HUES48 (cell line): ENCODE data around the gene NMNAT3.

Source experiments
- H3K27ac ChIP-seq: one replicate; pipeline ENCODE4 v1.7.0; 2013; ENCODE audit warnings: low read depth, low read length, inconsistent platforms
- H3K27me3 ChIP-seq: 2 replicates; pipeline ENCODE4 v1.6.1; 2013; ENCODE audit warnings: mild to moderate bottlenecking, low read length; ENCODE audit not compliant: control insufficient read depth, insufficient read depth
- H3K36me3 ChIP-seq: 2 replicates; pipeline ENCODE4 v1.6.1; 2013; ENCODE audit warnings: low read length; ENCODE audit not compliant: control insufficient read depth, insufficient read depth
- H3K4me1 ChIP-seq: 2 replicates; pipeline ENCODE4 v1.6.1; 2013; ENCODE audit warnings: mild to moderate bottlenecking, low read length; ENCODE audit not compliant: control insufficient read depth, insufficient read depth
- H3K4me3 ChIP-seq: 2 replicates; pipeline ENCODE4 v1.5.1; 2013; ENCODE audit warnings: mild to moderate bottlenecking, low read depth, low read length
- H3K9ac ChIP-seq: 2 replicates; pipeline ENCODE4 v1.6.1; 2013; ENCODE audit warnings: mild to moderate bottlenecking, low read depth, low read length, moderate library complexity
- H3K9me3 ChIP-seq: 2 replicates; pipeline ENCODE4 v1.6.1; 2013; ENCODE audit warnings: low read length; ENCODE audit not compliant: control insufficient read depth, insufficient read depth

NMNAT3 gene

DNA sequence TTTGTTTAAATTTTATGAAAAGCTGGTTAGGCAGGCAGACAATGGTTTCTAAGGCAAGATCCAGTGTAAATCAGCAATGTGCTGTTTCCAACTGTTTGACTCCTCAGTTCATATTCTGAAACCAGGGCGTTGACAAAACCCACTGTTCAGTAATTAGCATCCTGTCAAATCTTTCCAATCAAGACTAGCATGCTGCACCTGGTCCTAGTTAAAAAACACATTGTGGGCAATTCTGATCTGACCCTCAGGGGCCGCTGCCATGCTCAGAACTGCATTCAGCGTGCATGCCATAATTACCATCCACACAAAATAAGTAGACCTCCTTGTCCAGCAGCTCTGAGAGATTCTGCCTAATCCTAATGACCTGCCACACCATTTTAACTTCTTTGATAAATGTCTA is 117.4 kb downstream of the NMNAT3 start:
- no peak overlapping the region for H3K4me3 ChIP-seq
- H3K4me1 ChIP-seq = peaks cover 7% of the 10 kb centered on the region; the same call in 1 of the 2 replicates
- H3K27ac ChIP-seq = no peak overlapping the region
- H3K9me3 ChIP-seq = no peaks in the 10 kb centered on the region
- no peaks in the 10 kb centered on the region for H3K36me3 ChIP-seq
- no peaks in the 10 kb centered on the region for H3K27me3 ChIP-seq
- no peak overlapping the region for H3K9ac ChIP-seq

DNA sequence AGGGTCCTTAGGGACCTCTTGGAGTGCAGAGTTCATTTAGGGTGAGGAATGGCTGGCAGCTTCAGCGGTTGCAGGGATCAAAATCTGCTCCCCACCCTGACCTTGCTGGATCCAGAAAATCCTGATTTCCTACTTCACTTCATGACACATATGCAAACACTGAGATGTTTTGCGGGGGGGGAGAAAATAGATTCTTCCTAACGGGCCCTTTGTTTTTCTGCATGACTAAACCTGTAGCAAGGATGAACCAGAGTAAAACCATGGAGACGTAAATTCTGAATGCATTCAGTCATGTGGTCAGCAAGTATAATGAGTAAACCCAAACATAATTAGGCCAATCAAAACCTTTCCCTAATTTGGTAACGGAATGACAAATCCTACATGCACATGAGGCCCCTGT is 118.2 kb downstream of the NMNAT3 start:
- no peaks in the 10 kb centered on the region for H3K27me3 ChIP-seq
- H3K4me1 ChIP-seq = peaks cover 7% of the 10 kb centered on the region; the same call in 1 of the 2 replicates
- H3K9me3 ChIP-seq = no peaks in the 10 kb centered on the region
- H3K36me3 ChIP-seq = no peaks in the 10 kb centered on the region
- no peak overlapping the region for H3K9ac ChIP-seq
- no peak overlapping the region for H3K27ac ChIP-seq
- H3K4me3 ChIP-seq = no peak overlapping the region

DNA sequence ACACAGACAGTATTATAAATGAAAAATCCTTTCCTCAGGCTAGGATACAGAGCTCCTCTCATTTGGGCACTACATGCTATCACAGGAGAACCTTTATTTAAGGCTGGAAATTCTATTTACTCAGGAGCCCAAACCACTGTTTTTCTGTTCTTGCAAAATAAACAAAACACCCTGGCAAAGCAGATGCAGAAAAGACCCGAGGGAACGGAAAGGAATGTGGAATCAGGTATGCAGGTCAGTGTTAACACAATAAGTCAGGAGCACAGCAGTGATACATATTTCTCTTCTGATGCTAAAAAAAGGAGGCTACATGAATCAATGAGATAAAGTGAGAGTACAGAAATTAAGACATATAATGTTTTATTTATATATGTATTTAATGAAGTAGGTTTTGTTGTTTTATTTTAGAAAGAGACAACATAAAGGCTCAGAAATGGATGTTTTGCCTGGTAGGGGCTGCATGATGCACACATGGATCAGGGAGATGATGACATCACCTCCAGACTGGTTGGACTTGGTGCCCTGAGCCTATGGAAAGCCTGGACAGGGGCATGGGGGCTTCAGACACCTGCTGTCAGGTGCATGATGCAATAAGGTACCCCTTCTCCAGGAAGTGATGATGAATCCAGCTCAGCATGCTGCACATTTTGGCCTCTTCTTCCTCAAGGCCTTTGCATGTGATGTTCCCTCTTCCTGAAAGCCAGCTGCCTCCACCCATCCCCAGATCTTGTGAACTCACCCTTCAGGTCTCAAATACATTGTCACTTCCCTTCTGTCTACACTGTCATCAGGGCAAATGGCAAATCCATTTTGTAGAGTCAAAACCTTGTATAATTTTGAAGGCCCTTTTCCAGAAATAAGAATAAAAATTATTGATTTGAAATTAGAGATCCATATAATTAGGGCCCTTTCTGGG is 119.2 kb downstream of the NMNAT3 start:
- no peak overlapping the region for H3K27ac ChIP-seq
- peaks cover 7% of the 10 kb centered on the region; the same call in 1 of the 2 replicates for H3K4me1 ChIP-seq
- H3K36me3 ChIP-seq = no peaks in the 10 kb centered on the region
- no peak overlapping the region for H3K9ac ChIP-seq
- H3K27me3 ChIP-seq = no peaks in the 10 kb centered on the region
- no peak overlapping the region for H3K4me3 ChIP-seq
- no peaks in the 10 kb centered on the region for H3K9me3 ChIP-seq

DNA sequence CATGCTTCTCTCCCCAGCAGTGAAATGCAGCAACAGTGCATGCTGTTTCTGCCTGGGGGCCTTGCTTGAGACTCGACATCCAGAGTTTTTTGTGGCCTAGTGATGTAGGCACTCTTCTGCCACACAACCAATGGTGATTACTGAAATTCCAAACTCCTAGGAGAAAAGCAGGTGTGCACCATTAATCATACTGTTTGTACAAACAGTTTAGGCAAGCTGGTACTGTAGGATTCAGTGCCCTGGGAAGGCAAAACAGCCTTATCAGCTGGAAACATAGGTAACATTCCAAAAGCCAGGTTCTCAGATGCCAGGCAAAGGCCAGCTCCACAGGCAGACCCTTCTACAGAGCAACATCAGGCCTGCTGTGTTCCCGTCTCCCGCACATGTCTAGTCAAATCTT is 120.7 kb downstream of the NMNAT3 start:
- Histone ChIP-seq H3K9ac (no peak overlapping the region), H3K36me3 (no peaks in the 10 kb centered on the region), H3K9me3 (no peaks in the 10 kb centered on the region), H3K27me3 (no peaks in the 10 kb centered on the region), H3K4me3 (no peak overlapping the region), H3K4me1 (peaks cover 7% of the 10 kb centered on the region; the same call in 1 of the 2 replicates), H3K27ac (no peak overlapping the region)

DNA sequence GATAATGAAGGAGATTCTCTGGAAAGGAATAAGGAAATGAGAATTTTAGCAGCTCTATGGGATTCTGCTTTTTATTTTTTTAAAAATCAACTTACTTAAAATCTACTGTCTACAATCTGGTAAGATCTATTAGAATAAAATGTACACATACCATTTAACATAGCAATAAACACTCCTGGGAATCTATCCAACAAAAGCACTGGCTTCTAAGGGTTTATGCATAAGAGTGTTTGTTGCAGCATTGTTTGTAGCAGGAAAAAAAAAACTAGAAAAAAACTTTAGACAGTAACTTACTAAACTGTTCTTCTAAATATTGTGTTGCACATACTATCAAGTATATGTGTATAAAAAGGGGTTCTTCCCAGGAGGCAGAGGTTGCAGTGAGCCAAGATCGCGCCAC is 122.5 kb downstream of the NMNAT3 start:
- Histone ChIP-seq H3K4me3 (no peak overlapping the region), H3K27me3 (no peaks in the 10 kb centered on the region), H3K4me1 (peaks cover 7% of the 10 kb centered on the region; the same call in 1 of the 2 replicates), H3K36me3 (no peaks in the 10 kb centered on the region), H3K9ac (no peak overlapping the region), H3K9me3 (no peaks in the 10 kb centered on the region), H3K27ac (no peak overlapping the region)

DNA sequence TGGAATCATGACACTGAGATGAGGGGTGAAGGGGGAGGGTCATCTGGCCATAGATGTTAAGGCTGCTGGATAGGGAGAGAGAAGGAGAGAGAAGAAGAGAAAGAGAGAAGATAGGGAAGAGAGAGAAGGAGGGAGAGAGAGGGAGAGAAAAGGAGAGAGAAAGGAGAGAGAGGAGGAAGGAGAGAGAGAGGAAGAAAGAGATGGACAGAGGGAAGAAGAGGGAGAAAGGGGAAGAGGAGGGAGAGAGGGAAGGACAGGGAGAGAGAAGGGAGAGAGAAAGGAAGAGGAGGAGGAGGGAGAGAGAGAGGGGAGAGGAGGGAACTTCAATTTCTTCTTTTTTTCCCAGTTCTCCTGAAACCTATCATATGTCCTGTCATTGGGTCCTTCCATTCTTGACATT is 123.1 kb downstream of the NMNAT3 start:
- H3K27ac ChIP-seq = no peak overlapping the region
- no peak overlapping the region for H3K9ac ChIP-seq
- no peaks in the 10 kb centered on the region for H3K27me3 ChIP-seq

DNA sequence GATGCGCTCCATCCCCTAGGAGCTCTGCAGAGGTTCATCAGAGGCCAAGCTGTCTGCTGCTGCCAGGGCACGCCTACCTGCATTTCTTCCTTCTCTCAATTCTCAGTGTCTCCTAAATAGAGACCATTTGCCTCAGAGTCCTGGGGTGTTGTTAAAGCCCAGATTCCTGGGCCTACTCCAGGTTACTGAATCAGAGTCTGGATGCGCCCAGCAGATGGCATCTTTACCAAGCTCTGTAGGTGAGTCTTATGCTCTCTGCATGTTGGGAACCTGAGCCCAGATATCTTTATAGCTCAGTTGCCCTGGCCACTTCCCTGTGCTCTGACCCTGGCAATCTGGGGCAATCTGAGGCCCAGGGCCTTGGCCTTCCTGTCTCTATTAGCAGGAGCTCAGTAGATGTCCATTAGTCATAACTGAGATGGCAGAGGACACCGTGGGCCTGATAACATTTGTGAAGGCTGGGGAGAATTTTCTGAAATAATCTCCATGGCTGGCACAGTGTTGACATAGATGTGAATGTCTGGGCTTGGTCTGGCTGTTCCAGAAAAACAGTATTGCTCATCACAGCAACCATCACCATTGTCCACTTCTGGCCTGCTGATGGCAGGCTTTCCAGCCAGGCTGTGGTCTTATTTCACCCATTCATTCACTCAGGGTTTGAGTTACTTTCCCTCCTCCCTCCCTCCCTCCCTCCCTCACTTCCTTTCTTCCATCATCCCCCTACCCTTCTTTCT is 125.0 kb downstream of the NMNAT3 start:
- H3K27me3 ChIP-seq = no peaks in the 10 kb centered on the region
- H3K27ac ChIP-seq = no peak overlapping the region
- no peaks in the 10 kb centered on the region for H3K4me1 ChIP-seq
- H3K4me3 ChIP-seq = no peak overlapping the region
- no peaks in the 10 kb centered on the region for H3K9me3 ChIP-seq
- no peaks in the 10 kb centered on the region for H3K36me3 ChIP-seq
- no peak overlapping the region for H3K9ac ChIP-seq

More for the DNA sequence above, 123.1 kb downstream of the NMNAT3 start:
- H3K4me3 ChIP-seq = no peak overlapping the region
- peaks cover 4% of the 10 kb centered on the region; the same call in 1 of the 2 replicates for H3K4me1 ChIP-seq
- H3K36me3 ChIP-seq = no peaks in the 10 kb centered on the region
- H3K9me3 ChIP-seq = no peaks in the 10 kb centered on the region

DNA sequence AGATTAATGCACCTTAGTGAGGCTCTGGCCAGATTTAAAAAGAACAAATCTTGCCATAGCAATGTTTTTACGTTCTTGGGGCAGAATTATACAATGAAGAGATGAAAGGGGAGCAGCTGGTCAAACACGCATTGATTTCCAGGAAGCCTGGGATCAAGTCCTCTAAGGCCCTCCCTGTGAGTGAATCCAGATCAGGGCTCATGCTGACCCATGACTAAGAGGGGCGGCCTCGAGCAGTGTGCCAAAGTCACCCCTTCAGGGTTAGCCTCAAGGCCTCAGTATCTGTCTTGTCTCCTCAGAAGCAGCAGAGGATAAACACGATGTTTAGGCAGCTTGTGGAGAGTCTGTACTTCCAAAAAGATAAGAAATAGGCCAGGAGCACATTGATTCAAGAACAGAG is 129.0 kb downstream of the NMNAT3 start:
- H3K9me3 ChIP-seq = no peaks in the 10 kb centered on the region
- no peak overlapping the region for H3K9ac ChIP-seq
- H3K4me1 ChIP-seq = no peaks in the 10 kb centered on the region

DNA sequence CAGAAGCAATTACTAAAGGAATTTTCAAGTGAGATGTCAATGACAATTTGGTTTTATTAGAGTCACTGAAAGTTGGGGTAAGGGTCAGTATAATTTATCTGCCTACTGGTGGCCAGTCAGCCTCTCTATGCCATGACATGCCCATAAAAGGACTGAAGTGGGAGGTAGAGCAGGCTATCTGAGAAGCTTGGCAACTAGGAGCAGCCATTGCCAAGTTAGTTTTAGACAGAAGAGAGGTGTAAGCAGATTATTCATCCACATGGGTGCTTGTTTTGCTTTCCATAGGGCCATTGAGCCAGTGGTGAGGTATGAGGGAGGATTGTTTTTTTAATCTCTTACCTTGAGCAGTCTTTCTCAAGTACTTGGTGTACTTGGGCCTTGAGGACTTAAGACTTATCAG is 130.1 kb downstream of the NMNAT3 start:
- no peaks in the 10 kb centered on the region for H3K4me1 ChIP-seq
- H3K27ac ChIP-seq = no peak overlapping the region
- no peaks in the 10 kb centered on the region for H3K9me3 ChIP-seq
- no peak overlapping the region for H3K4me3 ChIP-seq
- H3K36me3 ChIP-seq = no peaks in the 10 kb centered on the region
- H3K9ac ChIP-seq = no peak overlapping the region
- H3K27me3 ChIP-seq = no peaks in the 10 kb centered on the region

More for the DNA sequence above, 129.0 kb downstream of the NMNAT3 start:
- no peaks in the 10 kb centered on the region for H3K27me3 ChIP-seq
- H3K27ac ChIP-seq = no peak overlapping the region
- H3K4me3 ChIP-seq = no peak overlapping the region
- no peaks in the 10 kb centered on the region for H3K36me3 ChIP-seq

DNA sequence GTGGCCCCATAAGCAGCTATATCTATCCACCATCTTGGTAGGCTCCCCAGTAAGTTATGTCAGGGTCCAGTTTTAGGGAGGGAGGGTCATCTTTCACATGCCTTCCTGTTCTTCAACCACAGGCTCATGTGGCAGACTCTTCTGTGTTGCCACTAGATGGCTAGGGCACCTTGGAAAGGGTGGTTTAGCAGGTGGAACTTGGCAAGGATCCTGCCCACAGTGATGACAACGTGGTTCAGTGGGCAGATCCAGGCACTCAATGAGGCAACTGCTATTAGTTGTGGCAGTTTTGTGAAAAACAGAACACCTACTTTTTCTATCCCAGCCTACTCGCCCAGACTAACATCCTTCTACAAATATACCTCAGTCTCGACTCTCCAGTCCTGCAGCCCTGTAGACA is 131.0 kb downstream of the NMNAT3 start:
- Histone ChIP-seq H3K36me3 (no peaks in the 10 kb centered on the region), H3K27ac (no peak overlapping the region), H3K27me3 (peaks cover 5% of the 10 kb centered on the region), H3K9ac (no peak overlapping the region), H3K9me3 (no peaks in the 10 kb centered on the region), H3K4me3 (no peak overlapping the region), H3K4me1 (no peaks in the 10 kb centered on the region)
